ENCODE measurements around the gene ZNF503.
"Not testable (repeated sequence)": the region's sequence is repeated elsewhere in the genome, so short reads cannot be mapped to it uniquely, and the experiment has no call there.

The ZNF503 gene

DNA sequence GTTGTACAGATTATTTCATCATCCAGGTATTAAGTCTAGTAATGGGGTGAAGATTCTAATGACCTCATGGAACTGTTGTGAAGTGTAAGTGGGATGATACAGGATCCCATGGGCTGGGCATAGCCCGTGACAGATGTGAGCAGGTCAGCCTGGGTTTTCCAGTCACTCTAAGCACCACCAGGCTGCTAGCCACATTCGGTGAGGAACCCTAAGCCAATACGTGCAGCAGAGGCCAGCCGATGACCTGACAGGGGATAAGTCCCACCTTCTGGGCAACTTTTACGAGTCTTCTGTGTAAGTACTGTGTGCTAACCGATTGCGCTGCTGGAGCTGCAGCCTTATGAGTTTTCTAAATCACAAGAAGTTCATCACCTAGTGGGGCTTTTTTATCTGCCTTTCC lies 7.3 kb downstream of the ZNF503 start:
- no peak for DNase-seq

DNA sequence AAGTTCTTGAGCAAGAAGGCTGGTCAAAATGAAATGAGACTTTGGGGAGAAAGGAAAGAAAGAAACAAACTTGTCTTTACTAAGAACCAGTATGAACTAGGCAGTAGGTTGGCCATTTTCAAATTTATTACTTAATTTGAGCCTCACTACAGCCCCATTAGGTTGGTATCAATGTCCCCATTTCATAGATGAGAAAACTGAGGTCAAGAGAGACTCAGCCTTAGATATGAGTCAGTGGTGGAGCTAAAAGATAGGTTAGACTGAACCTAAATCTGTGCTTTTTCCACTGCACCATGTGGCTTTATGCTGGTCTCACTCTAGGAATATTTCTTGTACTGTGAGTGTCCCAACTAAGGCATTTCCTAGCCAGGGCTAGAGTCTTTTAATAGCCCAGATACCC lies 8.8 kb downstream of the ZNF503 start:
- no peak for DNase-seq

DNA sequence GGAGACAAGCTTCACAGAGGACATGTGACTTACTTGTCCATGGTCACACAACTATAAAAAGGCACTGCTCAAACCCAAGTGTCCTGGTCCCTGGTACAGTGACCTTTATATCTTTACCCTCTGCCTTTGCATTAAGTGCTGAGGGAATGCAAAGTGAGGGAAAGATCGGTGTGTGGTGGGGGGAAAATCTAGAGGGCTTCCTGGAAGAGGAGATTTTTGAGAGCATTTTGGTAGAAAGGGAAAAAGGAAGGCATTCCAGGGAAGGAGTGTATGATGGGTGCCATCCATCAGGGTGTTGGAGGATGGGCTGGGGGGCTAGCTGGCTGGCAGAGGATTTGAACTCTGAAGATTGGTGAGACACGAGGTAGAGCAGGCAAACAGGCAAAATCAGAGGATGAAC lies 9.3 kb downstream of the ZNF503 start:
- DNase-seq = no peak

DNA sequence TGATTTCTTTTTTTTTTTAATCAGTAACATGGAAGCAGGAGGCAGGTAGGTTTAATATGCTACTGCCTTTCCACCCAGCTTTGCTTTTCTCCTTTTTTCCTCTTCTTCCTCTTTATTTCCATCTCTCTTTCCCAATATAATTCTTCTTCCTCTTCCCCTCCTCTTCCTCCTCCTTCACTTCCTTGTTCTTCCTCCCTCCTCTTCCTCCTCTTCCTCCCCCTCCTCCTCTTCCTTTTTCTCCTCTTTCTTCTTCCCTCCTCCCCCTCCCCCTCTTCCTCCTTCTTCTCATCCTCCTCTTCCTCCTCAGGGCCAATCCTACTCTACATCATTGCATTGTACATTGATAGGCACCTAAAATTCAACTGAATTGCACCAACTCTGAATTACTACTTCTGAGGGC lies 11.4 kb downstream of the ZNF503 start:
- DNase-seq = no peak

DNA sequence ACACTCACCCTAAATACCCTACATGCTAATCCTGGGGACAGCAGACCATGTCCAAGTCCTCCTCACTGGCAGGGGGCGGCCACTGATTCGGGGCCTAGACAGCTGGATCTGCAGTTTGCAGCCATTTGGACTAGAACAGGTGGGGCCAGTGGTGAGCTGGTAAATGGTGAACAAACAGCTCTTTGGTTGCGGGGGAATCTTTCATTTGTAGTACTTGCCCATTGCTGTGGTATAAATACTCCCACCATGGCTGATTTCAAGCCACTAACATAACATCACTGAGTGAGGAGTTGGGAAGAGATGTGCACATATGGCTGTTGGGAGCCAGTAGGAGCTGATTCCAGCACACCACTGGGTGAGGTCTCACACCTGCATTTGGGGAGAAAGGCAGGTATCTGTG lies 13.5 kb downstream of the ZNF503 start:
- no peak for DNase-seq

DNA sequence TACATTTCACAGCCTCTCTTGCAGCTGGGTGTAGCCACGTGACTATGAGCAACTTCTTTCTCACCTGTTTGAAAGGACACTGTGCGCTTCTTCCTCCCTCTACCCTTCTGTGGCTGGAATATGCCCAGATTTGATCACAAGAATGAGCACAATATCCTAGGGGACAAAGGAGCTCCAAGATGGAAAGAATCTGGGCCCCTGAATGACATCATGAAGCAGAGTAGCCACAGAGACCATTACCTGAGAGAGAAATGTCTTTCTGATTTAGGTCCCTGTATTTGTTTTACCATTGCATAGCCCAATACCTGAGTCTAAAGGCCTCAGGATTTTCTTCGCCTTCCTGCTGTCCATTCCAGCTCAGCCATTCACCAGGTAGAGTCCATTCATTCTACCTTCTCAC lies 15.4 kb downstream of the ZNF503 start:
- no peak for DNase-seq

DNA sequence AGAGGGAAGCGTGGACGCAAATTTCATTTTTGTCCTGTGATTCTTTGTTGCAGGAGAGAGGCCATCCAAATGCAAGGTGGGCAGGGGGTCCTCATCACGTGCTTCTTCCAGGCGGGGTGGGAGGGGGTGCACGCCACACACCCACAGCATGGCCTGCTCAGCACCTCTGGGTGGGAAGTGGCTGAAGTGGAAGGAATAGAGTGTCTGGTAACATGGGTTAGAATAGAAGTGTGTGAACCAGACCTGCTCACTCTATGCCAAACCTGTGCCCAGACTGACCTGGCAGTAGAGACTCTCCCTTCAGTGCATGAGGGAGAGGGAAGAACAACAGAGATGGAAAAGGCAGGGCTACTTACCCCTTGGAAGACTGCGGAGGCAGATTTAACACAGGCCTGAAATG lies 21.7 kb downstream of the ZNF503 start:
- no peak for DNase-seq

DNA sequence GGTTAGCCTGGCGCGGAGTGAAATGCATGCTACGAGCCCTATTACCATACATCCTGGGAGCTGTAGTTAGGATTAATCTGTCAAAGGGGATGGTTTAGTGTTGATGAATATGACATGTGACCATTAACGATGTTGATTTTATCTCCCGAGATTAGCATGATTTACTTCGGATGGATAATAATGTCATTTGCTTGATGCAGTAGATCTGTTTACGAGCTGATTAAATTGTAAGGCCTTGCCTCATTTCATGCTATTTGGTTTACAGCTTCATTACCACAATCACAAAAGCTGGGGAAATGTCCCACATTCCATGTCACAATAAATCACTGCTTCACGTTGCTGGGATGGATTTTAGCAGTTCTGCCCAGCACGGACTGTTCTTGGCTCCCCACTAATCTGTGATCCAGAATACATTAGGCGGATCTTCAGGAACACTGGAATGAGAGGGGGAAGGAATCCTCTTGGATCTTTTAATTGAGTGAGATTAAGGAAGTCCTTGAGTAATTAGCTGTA lies 22.3 kb downstream of the ZNF503 start:
- DNase-seq = no peak

DNA sequence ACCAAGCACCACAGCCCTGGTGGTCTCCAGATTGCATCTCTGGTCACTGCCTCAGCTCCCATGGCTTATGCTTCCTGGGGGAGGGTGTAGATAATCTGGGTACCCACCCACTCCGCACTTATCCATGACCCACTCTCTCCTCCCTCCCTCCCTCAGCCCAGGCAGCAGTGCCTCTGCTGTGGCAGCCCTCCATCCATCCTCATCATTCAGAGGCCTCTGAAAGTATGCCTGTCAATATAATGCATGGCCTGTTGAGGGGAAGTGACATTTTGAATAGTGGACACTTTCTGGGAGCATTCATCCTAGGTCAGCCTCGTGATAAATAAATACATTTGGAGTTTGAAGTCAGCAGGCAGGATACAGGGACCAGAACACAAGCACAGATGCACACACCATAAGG lies 23.2 kb downstream of the ZNF503 start:
- no peak for DNase-seq

DNA sequence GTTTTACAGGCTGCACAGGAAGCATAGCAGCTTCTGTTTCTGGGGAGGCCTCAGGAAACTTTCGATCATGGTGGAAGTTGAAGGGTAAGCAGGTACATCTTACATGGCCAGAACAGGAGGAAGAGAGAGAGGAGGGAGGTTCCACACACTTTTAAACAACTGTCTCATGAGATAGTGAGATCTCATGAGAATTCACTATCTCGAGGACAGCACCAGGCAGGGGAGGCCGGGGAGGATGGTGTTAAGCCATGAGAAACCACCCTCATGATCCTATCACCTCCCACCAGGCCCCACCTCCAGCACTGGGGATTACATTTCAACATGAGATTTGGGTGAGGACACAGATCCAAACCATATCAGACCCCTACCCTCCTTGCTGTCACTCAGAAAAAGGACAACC lies 23.7 kb downstream of the ZNF503 start:
- no peak for DNase-seq

DNA sequence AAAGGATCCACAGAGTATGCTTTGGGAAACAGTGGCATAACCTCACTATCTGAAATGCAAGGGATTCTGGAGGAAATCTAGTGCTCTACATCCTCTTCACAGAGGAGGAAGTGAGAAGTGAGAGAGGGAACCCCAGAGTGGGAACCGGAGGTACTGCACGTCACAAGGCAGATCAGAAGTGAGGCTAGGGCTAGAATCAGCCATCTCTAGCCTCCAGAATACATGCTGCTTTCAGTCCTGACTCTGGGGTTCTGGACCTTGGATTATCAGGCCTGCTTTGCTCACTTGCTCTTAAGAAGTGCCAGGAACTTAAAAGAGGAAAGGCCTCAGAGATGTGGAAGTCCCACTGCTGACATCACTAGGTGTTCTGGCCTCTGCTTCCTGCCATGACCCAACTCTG lies 25.7 kb downstream of the ZNF503 start:
- DNase-seq = no peak

DNA sequence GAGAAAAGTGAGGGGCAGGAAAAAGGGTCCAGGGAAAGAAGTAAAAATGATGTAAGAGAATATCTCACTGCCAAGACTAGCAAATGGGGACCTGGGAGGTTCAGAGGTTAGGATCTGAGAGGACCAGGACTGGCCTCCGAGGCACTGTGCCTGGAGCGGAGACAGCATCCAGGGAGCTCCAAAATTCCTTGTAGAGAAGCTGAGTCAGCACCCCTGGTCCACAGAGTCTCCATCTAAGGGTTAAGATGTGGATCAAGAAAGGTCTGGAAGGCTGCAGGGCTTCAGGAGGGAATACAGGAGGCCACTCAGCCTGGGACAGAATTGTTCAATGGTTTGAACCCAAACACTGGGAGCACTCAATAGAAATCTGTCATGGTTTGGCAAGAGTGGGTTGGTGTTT lies 30.6 kb downstream of the ZNF503 start:
- no peak for DNase-seq

DNA sequence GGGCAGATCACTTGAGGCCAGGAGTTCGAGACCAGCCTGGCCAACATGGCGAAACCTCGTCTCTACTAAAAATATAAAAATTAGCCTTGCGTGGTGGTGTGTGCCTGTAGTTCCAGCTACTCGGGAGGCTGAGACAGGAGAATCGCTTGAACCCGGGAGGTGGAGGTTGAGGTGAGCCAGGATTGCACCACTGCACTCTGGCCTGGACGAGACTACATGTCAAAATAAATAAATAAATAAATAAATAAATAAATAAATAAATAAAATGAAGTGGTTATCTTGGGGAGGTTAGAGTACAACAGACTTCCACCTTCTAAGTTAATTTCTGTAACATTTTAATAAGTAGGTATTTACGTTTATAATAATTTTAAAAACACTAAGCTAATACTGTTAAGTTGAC lies 31.7 kb downstream of the ZNF503 start:
- not testable (repeated sequence) for DNase-seq

DNA sequence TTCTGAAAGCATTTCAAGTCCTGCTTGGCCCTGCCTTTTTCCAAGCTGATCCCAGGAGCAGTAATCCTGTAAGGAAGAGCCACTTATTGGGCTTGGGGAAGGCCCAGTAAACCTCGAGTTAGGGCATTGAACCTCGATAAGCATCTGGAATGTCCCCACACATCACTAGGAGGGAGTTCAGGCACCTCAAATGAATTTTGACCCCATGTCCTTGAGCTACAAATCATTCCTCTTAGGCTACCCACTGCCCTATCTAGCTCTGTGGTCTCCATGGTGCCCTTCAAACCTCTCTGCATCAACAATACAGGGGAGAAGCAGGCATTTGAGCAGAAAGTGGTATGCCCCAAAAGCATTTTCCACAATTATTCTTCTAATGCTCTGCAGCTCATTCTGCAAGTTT lies 33.7 kb downstream of the ZNF503 start:
- DNase-seq = no peak

DNA sequence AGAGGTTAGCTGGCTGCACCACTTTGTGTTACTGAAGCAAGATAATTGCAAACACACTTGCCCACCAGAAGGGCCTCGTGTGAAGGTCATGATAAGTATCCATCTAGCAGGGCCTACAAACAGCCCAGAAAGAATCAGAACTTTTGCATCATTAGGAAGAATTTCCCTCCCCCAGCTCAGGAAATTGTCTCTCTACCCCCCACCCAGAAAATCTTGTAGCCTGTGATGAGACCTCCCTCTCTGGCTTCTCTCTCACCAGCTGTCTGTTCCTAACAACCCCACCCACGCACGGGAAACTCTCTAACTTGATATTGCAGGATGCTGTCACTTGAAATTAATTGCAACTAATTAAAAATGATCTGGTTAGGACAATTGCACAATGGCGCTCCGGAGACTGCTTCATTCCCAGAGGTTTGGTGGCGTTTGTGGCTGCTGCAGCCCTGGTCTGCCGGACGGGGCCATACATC lies 34.5 kb downstream of the ZNF503 start:
- no peak for DNase-seq

DNA sequence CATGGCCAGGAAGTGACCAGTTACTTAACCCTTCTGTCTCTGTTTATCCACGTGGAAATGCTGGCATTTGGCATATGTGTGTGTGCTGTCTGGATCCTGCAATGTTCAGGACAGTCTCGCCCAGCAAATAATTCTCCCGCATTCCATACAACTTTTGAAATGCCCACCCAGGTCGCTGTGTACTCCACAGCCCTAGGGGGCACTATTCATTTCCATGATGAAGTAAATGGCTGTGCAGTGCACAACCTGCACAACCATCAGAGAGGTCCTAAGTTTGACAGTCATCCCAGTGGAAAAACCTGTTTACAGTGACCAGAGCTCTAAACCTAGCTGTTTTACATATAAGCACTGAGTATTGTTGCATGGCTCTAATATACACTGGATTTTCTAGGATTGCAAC lies 38.1 kb downstream of the ZNF503 start:
- no peak for DNase-seq

DNA sequence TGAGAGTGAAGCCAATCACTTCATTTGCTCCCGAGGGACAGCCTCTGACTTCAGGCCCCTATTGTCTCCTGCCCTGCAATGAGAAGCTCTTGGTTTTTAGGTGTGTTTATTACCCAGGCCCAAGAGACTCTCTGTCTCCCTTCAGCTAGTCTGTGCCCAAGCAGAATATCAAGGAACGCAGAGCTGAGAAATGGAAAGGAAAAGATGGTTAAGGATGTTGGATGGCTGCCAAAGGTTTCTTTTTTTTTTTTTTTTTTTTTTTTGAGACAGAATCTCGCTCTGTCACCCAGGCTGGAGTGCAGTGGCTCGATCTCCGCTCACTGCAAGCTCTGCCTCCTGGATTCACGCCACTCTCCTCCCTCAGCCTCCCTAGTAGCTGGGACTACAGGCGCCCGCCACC lies 41.7 kb downstream of the ZNF503 start:
- DNase-seq = not testable (repeated sequence)

DNA sequence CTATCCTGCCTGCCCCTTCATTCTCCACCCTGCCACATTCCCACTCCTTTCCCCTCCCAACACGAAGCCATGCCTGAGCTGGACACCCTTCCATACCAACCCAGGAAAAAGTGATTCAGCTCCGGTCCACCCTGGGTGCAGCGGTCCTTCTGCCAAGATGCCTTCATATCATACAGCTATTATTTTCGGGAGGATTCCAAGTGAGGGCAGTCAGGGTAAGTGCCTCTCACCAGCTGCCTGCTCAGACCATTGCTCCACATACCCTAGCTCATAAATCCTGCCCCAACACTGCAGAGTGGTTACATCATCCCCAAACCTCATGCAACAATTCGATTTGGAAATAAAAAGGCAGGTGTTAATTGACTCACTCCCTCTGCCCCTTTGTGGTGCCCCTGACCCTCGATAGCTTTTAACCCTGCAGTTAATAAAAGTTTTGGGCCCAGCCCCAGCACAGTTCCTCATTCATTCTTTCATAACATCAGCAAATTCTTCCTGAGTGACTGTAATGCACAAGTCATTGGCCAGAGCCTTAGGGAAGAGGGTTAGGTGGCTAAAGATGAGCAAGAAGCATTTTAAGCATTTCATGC lies 42.6 kb downstream of the ZNF503 start:
- DNase-seq = no peak

DNA sequence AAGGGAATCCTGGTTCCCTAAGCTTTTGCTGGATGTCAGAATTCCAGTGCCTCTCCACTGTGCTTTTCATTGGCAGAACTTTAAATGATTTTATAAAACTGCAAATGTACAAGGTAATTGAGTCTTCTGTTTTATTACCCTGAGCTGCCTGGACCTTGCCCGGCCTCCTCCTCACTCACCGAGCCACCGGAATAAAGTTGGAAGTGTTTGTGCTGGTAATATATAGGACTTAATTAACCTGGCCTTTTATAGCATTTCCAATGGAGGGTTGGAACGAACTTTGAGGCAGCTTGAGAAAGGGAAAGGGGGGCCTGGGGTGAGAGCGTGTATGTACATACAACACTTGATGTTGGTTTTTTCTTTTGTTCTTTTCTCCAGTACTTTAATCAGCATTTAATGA lies 43.4 kb downstream of the ZNF503 start:
- no peak for DNase-seq

DNA sequence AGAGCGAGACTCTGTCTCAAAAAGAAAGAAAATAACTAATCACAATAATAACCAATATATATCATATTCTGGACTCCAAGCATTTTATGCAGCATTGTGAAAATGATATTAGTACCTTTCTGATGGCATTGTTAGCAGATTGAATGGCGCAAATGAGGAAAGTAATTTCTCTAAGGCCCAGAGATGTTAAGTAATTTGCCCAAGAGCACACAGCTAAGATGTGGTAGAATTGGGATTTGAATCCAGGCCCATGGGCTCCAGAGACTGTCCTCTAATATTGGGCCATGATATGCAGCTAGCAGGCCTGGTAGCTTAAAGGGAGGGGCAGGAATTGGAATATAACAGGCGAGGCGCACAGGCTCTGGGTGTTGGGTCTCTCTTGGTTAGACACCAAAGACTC lies 44.1 kb downstream of the ZNF503 start:
- DNase-seq = no peak

DNA sequence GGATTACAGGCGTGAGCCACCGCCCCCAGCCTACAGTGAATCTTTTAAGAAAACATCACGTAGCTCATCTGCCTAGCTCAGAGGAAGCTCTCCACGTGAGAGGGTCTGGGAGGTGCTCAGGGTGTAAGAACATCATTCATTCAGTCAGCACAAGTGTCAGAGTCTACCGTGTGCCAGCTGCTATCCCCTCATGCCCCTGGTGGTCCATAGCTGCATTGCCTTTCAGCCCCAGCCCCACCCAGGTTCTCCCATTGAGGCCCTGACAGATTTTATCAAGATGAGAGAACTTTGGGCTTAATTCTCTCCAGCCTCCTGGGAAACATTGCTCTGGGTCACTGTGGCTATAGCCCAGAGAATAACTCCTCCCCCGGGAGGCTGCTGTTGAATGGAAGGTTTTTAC lies 45.1 kb downstream of the ZNF503 start:
- no peak for DNase-seq

DNA sequence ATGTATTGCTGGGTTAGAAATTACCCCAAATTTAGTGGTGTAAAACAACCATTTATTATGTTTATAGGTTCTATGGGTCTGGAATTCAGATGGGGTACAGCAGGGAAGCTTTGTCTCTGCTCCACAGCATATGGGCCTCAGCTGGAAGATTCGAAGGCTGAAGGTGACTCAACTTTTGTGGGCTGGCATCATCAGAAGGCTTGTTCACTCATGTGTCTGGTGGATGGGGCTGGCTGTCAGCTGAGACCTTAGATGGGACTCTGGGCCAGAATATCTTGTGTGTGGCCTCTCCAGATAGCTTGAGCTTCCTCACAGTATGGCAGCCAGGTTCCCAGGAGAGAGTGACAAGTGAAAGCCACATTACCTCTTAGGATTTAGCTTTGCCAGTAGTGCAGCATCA lies 45.9 kb downstream of the ZNF503 start:
- DNase-seq = no peak

DNA sequence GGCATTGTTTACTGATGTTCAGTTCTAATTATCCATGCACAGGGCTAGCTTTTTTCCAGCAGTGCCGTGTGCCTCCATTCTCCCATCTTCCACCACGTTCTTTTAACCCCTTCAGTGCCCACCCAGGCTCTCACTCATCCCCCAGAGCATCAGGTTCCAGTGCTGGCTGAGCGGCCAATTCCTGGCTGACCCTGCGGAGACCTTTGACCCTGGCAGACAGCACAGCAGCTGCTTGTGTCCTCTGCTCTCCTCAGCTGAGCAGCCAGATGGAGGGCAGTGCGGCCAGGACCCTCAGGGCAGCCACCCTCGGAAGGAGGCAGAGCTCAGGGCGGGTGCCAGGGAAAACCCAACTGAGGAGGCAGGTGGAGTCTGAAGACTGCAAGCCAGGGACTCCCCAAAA lies 48.4 kb downstream of the ZNF503 start:
- DNase-seq = no peak

DNA sequence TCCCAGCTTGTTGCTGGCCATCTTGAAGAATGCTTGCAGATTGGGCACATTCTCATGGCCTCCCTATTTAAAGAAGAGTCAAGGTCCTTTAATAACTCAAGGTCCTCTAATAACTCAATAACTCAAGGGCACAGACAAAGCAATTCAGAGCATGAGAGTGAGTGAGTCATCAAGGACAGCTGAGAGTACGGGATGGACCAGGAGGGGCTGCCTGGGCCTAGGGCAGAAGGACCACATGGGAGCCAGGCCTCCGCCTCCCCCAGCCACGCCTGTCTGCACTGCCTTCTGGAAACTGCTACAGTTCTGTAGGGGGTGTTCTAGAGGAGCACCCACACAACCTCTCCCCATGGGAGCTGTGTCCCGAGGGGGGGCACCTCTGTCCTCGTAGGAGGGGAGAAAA lies 48.9 kb downstream of the ZNF503 start:
- no peak for DNase-seq

DNA sequence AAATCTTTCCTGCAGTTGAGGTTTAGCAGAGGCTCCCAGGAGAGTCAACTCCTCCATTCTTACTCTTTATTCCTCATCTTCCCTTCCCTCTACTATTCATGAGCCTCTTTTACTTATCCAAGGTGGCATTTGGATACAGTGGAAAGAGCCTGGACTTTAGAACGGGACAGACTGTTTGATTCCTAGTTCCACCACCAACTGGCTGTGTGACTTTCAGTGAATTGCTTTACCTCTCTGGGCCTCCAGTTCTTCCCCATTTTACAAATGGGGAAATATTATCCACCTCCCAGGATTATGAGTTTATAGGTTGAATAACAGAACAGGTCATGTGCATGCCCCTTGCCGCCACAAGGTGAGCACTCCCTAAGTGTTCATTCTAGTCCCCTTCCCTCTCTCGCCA lies 49.9 kb downstream of the ZNF503 start:
- DNase-seq = no peak

DNA sequence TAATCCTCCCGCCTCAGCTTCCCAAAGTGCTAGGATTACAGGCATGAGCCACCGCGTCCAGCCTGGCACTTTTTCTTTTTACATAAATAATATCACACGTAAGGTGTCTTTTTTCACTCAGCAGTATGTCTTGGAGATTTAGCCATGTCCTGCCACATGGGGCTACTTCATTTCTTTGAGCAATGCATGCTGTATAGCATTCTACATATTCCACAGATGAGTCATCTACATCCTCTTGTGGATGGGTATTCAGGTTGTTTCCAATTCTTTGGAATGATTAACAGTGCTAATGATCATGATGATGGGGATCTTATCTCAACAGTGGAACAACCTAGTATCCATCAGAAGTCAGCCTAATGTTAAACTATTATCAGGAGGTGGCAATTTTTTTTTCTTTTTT lies 50.8 kb downstream of the ZNF503 start:
- no peak for DNase-seq
